Measurements from ENCODE around the gene NUP214.

NUP214 gene

DNA sequence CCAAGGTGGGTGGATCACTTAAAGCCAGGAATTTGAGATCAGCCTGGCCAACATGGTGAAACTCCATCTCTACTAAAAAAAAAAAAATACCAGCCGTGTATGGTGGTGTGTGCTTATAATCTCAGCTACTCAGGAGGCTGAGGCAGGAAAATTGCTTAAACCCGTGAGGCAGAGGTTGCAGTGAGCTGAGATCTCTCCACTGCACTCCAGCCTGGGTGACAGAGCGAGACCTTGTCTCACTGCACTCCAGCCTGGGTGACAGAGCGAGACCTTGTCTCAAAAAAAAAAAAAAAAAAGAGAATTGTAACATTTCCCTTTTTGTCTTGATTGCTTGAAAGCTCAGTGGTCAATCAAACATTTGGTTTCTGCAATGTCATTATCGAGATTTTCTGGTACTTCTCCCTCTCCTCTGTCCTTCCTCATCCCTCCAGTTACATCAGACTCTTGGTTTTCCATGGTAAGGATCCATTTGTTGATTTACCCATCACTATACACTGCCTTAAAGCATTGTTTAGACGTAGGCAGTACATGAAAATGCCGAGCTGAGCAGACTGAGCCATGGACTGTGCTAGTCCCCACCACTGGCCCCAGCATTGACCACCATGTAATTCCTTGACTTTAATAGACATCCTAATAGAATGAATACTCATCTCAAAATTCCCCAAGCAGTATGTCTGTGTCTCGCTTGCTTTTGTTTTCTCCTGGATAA is 40.6 kb upstream of the NUP214 start:
- DNase-seq (ENCODE audit: low read depth) = no peak
- no peak overlapping the region for H3K4me3 ChIP-seq (ENCODE audit: low read length)
- TF ChIP-seq, protein P1, sequence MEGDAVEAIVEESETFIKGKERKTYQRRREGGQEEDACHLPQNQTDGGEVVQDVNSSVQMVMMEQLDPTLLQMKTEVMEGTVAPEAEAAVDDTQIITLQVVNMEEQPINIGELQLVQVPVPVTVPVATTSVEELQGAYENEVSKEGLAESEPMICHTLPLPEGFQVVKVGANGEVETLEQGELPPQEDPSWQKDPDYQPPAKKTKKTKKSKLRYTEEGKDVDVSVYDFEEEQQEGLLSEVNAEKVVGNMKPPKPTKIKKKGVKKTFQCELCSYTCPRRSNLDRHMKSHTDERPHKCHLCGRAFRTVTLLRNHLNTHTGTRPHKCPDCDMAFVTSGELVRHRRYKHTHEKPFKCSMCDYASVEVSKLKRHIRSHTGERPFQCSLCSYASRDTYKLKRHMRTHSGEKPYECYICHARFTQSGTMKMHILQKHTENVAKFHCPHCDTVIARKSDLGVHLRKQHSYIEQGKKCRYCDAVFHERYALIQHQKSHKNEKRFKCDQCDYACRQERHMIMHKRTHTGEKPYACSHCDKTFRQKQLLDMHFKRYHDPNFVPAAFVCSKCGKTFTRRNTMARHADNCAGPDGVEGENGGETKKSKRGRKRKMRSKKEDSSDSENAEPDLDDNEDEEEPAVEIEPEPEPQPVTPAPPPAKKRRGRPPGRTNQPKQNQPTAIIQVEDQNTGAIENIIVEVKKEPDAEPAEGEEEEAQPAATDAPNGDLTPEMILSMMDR (conservative IDR thresholded peaks at IDR 0.05; ENCODE audit: low read length) = no peak

DNA sequence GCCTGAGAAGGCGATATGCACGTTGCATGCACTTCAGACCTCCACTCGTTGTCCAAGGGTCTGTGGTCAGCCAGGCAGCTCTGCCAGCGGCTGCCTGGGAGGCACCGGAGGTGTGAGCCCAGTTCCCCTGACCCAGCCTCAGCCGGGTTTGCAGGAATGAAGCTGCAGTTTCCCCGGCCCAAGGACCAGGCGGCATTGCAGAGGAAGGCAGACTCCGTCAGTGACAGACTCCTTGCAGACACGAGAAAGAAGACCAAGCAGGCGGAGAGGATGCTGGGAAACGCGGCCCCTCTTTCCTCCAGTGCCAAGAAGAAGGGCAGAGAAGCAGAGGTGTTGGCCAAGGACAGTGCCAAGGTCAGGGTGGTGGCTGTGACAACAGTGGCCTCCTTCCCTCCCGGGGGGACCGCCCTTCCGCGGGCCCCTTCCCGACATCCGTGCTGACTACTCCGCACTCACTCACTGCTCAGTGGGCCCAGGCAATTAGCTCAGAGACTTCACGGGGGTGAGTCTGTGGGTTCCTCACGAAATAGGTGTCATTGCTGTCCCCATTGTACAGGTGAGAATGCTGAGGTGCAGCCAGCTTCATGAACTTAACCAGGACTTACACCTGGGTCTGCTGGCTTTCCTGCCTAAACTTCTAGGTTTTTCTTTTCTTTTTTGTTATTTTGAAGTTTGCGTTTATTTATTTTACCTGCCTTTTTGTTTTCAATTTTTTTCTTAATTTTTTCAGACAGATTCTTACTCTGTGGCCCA is 39.8 kb upstream of the NUP214 start:
- H3K4me3 ChIP-seq (ENCODE audit: low read length) = no peak overlapping the region
- DNase-seq (ENCODE audit: low read depth) = no peak
- TF ChIP-seq, protein P1 (conservative IDR thresholded peaks at IDR 0.05; ENCODE audit: low read length) = no peak

DNA sequence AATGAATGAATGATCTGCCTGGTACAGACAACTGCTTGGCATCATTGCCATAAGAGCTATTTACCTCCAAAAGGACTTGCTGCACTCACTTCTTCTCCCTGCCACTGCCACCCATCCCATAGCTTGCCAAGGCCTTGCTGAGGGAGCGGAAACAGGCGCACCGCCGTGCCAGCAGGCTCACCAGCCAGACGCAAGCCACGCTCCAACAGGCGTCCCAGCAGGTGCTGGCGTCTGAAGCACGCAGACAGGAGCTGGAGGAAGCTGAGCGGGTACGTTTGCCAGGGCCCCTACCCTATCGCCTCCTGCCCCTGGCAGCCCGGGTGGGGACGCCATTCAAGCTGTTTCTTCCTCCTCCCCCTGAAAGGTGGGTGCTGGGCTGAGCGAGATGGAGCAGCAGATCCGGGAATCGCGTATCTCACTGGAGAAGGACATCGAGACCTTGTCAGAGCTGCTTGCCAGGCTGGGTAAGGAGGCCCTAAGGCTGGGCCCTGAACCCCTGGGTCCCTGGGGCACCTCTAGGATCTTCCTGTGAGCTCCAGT is 38.0 kb upstream of the NUP214 start:
- H3K4me3 ChIP-seq (ENCODE audit: low read length) = no peak overlapping the region
- no peak for DNase-seq (ENCODE audit: low read depth)
- TF ChIP-seq, protein P1 (conservative IDR thresholded peaks at IDR 0.05; ENCODE audit: low read length) = no peak

DNA sequence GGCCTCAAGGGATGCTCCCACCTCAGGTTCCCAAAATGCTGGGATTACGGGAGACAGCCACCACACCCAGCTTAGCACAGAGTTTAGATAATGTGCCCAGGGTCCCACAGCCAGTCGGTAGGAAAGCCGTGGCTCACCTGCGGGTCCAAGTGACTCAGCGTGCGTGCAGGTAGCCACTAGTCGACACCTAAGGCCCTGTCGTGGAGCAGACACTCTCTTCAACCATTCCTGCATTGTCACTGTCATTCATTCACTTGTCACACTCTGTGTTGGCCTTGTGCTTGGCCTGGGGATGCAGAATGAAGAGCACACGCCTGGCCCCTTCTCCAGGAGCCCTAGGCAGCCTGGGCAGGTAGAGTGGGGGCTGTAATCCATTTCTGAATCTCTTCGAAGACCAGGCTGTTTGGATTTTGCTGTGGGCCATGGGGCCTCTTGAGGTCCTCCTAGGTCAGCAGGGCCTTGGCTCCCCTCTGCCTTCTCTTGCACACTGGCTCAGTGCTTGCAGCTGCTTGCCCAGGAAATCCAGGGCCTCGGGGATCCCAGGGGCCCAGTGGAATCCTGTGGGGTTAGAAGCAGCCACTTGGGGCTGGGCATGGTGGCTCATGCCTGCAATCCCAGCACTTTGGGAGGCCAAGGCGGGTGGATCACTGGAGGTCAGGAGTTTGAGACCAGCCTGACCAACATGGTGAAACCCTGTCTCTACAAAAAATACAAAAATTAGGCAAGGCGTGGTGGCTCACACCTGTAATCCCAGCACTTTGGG is 35.2 kb upstream of the NUP214 start:
- H3K4me3 ChIP-seq (ENCODE audit: low read length) = no peak overlapping the region
- TF ChIP-seq, protein P1 (conservative IDR thresholded peaks at IDR 0.05; ENCODE audit: low read length) = no peak
- DNase-seq (ENCODE audit: low read depth) = no peak

DNA sequence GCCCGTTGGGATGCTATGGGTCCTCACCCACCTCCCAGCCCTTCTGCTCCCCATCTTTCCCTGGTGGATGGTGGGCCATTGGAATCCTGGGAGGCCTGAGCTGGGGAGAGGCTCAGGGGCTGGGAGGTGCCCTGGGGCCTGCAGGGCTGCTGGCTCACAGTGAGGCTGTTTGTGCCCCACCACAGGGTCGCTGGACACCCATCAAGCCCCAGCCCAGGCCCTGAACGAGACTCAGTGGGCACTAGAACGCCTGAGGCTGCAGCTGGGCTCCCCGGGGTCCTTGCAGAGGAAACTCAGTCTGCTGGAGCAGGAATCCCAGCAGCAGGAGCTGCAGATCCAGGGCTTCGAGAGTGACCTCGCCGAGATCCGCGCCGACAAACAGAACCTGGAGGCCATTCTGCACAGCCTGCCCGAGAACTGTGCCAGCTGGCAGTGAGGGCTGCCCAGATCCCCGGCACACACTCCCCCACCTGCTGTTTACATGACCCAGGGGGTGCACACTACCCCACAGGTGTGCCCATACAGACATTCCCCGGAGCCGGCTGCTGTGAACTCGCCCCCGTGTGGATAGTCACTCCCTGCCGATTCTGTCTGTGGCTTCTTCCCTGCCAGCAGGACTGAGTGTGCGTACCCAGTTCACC is 33.9 kb upstream of the NUP214 start:
- no peak overlapping the region for H3K4me3 ChIP-seq (ENCODE audit: low read length)
- TF ChIP-seq, protein P1 (conservative IDR thresholded peaks at IDR 0.05; ENCODE audit: low read length) = no peak
- no peak for DNase-seq (ENCODE audit: low read depth)

DNA sequence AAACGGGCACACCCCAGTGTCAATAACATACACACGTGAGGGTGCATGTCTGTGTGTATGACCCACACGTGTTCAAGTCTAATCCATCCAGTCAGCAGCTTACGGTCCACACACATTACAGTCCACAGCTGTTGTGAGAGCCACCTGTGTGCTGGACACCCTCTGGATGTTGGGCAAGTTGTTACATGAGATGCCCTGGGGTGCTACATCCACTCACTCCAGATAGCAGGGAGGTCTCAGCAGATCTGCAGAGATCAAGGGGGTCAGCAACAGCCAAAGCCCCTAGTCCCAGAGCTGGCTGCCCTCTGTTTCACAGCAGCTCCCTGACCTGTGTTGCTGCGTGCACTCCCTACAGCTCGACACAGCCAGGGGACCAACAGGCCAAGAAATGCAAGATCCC is 33.4 kb upstream of the NUP214 start:
- no peak overlapping the region for H3K4me3 ChIP-seq (ENCODE audit: low read length)
- DNase-seq (ENCODE audit: low read depth) = no peak
- TF ChIP-seq, protein P1 (conservative IDR thresholded peaks at IDR 0.05; ENCODE audit: low read length) = no peak

Measured in AG10803 (cell line).